B cell (primary cell): ENCODE data around the gene KCNC3.

Experiments
- CTCF ChIP-seq: fragments of 200-600 bp; IDR thresholded peaks from one replicate; pipeline ENCODE4 v1.8.0; 2022; ENCODE audit warnings: antibody characterized with exemption, mild to moderate bottlenecking
- EZH2 ChIP-seq: IDR thresholded peaks from 2 replicates; pipeline ENCODE4 v1.6.1; 2012; ENCODE audit warnings: borderline replicate concordance, low read depth, mild to moderate bottlenecking, moderate library complexity, low read length; ENCODE audit not compliant: insufficient read depth, poor library complexity, severe bottlenecking

GRCh38 chr19:50301607-50301971, 27.6 kb downstream of the KCNC3 start:
- TF ChIP-seq CTCF (no peak), EZH2 (no peak)
